Dermis microvascular lymphatic vessel endothelial cell (primary cell): ENCODE data around the gene ADGRL3. TPM values are rescaled to one million over a fixed set of nuclear protein-coding genes. Genes with fewer than 3 reads are reported as not detected.

Experiments
- DNase-seq, 2 donors: peaks; one replicate each; pipeline versions ENCODE4 v3.0.0 to v3.0.0-alpha.2; 2010; ENCODE audit warnings: low read depth in 2 of 2
- total RNA-seq: library from RNA; depleted of rRNA; stranded (reverse); fragments of >200 nt; gene quantifications from 2 replicates; pipeline ENCODE4 v1.2.1, GENCODE V29; 2014

Gene ADGRL3
- total RNA-seq, 1 donor from 2014 or later, result 0.13 TPM

GRCh38 chr4:61277785-61278760, 77.9 kb downstream of the ADGRL3 start:
- no peak for DNase-seq

- DNase-seq, result no peak
Observed at GRCh38 chr4:61292322-61292721, 92.2 kb downstream of the ADGRL3 start.

- no peak for DNase-seq
Observed at GRCh38 chr4:61293707-61294400, 93.7 kb downstream of the ADGRL3 start.

- no peak for DNase-seq
Observed at GRCh38 chr4:61294936-61295335, 94.8 kb downstream of the ADGRL3 start.

GRCh38 chr4:61296144-61296543, 96.0 kb downstream of the ADGRL3 start:
- DNase-seq, result no peak

- no peak for DNase-seq
Observed at GRCh38 chr4:61298178-61298740, 98.1 kb downstream of the ADGRL3 start.

GRCh38 chr4:61299316-61299715, 99.2 kb downstream of the ADGRL3 start:
- DNase-seq, result no peak

- no peak for DNase-seq
Observed at GRCh38 chr4:61300266-61300844, 100.2 kb downstream of the ADGRL3 start.

- no peak for DNase-seq
Observed at GRCh38 chr4:61301271-61301670, 101.1 kb downstream of the ADGRL3 start.

- DNase-seq, result no peak
Observed at GRCh38 chr4:61308033-61308432, 107.9 kb downstream of the ADGRL3 start.

- DNase-seq, result no peak
Observed at GRCh38 chr4:61309616-61310015, 109.5 kb downstream of the ADGRL3 start.

- no peak for DNase-seq
Observed at GRCh38 chr4:61312526-61312925, 112.4 kb downstream of the ADGRL3 start.

- DNase-seq, result no peak
Observed at GRCh38 chr4:61318431-61318830, 118.3 kb downstream of the ADGRL3 start.

- DNase-seq, result no peak
Observed at GRCh38 chr4:61319156-61319555, 119.0 kb downstream of the ADGRL3 start.

GRCh38 chr4:61320154-61320553, 120.0 kb downstream of the ADGRL3 start:
- no peak for DNase-seq

- no peak for DNase-seq
Observed at GRCh38 chr4:61320631-61321030, 120.5 kb downstream of the ADGRL3 start.

GRCh38 chr4:61332693-61333092, 132.6 kb downstream of the ADGRL3 start:
- no peak for DNase-seq

GRCh38 chr4:61333490-61333889, 133.4 kb downstream of the ADGRL3 start:
- DNase-seq, result no peak

GRCh38 chr4:61335241-61335763, 135.2 kb downstream of the ADGRL3 start:
- DNase-seq, result no peak

- no peak for DNase-seq
Observed at GRCh38 chr4:61336488-61336887, 136.4 kb downstream of the ADGRL3 start.

- no peak for DNase-seq
Observed at GRCh38 chr4:61336916-61337315, 136.8 kb downstream of the ADGRL3 start.

- no peak for DNase-seq
Observed at GRCh38 chr4:61342061-61342460, 141.9 kb downstream of the ADGRL3 start.
